ENCODE measurements around the gene CAMSAP2. TPM values are rescaled to one million over a fixed set of nuclear protein-coding genes. Genes with fewer than 3 reads are reported as not detected.

CAMSAP2 gene
- total RNA-seq, 1 experiment from 2014 or later, result 20.7 TPM

DNA sequence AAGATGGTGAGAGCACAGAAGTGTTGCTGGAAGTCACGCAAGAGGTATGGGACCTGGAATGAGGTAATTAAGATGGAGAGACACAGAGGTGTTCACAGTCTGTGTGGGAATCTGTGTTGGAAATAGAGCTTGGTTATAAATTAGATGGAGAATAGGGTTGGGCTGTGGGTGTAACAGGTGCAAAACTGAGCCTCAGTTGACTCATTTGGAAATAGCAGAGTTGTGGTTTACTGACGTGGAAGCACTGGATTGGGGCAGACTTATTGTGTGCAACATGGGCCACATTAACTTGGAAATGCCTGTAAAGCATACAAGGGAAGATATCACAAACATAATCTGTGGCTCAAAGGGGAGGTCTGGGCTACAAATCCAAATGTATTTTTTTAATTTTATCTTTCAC, 13.0 kb downstream of the CAMSAP2 start:
- no peak for ATAC-seq
- TF ChIP-seq MYBL2 (CRISPR knock-in tag; IDR thresholded peaks at IDR 0.05), result no peak
- no peak overlapping the region for H3K4me3 Mint-ChIP-seq
- no peaks in the 10 kb centered on the region for H3K27me3 Mint-ChIP-seq (ENCODE audit: low read depth)
- POLR2A ChIA-PET, result no interaction called here
- no peaks in the 10 kb centered on the region for H3K4me1 Mint-ChIP-seq
- H3K27ac Mint-ChIP-seq, result 0 out of 2 replicates have a peak overlapping the region, but pooled peaks have one; percentile 0
- CTCF ChIA-PET, result no interaction called here
- DNase-seq (ENCODE audit: low spot score), result no peak
- H3K9me3 Mint-ChIP-seq, result no peaks in the 10 kb centered on the region
- peaks cover 5% of the 10 kb centered on the region; the same call in 1 of the 2 replicates for H3K36me3 Mint-ChIP-seq

DNA sequence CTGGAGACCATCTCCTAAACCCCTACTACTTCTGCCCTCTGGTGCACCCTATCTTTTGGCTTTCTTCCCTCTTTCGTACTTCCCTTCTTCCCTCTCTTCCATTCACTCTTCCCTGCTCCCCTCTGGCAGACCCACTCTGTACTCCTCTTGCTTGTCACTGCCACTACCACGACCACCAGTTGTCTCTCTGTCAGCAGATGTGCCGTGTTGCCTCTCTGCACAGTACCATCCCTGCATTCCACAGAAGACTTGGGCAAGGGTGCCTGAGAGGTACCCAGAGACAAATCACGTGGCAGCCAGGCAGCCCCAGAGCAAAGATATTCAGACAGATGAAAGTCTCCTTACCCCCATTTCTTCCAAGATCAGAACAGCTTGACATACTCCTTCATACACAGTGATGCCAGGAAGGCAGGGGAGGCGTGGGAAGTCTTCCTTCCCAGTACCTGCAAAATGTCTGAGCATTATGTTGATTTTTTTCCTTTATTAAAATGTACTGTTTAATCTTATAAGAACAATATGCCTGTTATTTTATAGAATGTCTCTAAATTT, 15.0 kb downstream of the CAMSAP2 start:
- Mint-ChIP-seq H3K36me3 (peaks cover 5% of the 10 kb centered on the region; the same call in 1 of the 2 replicates), H3K27me3 (ENCODE audit: low read depth) (no peaks in the 10 kb centered on the region), H3K4me3 (no peak overlapping the region), H3K9me3 (no peaks in the 10 kb centered on the region), H3K27ac (peak overlapping the region; percentile 67; the same call in 1 of the 2 replicates), H3K4me1 (no peaks in the 10 kb centered on the region)
- CTCF ChIA-PET, result interaction anchor here (0.6 kb wide), 1 partner anchor 147 kb away, joined by 3 read pairs; no protein-coding TSS in a partner anchor
- no peak for DNase-seq (ENCODE audit: low spot score)
- POLR2A ChIA-PET, result interaction anchor here (0.6 to 1.4 kb wide), 6 partner anchors 18 to 759 kb away, joined by 3 to 8 read pairs (median 4); no protein-coding TSS in a partner anchor
- ATAC-seq, result no peak
- TF ChIP-seq ELF4 (CRISPR knock-in tag; IDR thresholded peaks at IDR 0.05; ENCODE audit: low read depth), result no peak
- no peak for TF ChIP-seq ESRRA (CRISPR knock-in tag; IDR thresholded peaks at IDR 0.05; ENCODE audit: borderline replicate concordance)
- TF ChIP-seq, protein P1, sequence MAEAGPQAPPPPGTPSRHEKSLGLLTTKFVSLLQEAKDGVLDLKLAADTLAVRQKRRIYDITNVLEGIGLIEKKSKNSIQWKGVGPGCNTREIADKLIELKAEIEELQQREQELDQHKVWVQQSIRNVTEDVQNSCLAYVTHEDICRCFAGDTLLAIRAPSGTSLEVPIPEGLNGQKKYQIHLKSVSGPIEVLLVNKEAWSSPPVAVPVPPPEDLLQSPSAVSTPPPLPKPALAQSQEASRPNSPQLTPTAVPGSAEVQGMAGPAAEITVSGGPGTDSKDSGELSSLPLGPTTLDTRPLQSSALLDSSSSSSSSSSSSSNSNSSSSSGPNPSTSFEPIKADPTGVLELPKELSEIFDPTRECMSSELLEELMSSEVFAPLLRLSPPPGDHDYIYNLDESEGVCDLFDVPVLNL (CRISPR knock-in tag; IDR thresholded peaks at IDR 0.05; ENCODE audit: borderline replicate concordance, low read depth), result no peak
- TF ChIP-seq, protein P2, sequence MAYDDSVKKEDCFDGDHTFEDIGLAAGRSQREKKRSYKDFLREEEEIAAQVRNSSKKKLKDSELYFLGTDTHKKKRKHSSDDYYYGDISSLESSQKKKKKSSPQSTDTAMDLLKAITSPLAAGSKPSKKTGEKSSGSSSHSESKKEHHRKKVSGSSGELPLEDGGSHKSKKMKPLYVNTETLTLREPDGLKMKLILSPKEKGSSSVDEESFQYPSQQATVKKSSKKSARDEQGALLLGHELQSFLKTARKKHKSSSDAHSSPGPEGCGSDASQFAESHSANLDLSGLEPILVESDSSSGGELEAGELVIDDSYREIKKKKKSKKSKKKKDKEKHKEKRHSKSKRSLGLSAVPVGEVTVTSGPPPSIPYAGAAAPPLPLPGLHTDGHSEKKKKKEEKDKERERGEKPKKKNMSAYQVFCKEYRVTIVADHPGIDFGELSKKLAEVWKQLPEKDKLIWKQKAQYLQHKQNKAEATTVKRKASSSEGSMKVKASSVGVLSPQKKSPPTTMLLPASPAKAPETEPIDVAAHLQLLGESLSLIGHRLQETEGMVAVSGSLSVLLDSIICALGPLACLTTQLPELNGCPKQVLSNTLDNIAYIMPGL (CRISPR knock-in tag; IDR thresholded peaks at IDR 0.05), result no peak
- TF ChIP-seq JUN (CRISPR knock-in tag; IDR thresholded peaks at IDR 0.05), result no peak
- TF ChIP-seq, protein P3, sequence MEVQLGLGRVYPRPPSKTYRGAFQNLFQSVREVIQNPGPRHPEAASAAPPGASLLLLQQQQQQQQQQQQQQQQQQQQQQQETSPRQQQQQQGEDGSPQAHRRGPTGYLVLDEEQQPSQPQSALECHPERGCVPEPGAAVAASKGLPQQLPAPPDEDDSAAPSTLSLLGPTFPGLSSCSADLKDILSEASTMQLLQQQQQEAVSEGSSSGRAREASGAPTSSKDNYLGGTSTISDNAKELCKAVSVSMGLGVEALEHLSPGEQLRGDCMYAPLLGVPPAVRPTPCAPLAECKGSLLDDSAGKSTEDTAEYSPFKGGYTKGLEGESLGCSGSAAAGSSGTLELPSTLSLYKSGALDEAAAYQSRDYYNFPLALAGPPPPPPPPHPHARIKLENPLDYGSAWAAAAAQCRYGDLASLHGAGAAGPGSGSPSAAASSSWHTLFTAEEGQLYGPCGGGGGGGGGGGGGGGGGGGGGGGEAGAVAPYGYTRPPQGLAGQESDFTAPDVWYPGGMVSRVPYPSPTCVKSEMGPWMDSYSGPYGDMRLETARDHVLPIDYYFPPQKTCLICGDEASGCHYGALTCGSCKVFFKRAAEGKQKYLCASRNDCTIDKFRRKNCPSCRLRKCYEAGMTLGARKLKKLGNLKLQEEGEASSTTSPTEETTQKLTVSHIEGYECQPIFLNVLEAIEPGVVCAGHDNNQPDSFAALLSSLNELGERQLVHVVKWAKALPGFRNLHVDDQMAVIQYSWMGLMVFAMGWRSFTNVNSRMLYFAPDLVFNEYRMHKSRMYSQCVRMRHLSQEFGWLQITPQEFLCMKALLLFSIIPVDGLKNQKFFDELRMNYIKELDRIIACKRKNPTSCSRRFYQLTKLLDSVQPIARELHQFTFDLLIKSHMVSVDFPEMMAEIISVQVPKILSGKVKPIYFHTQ (CRISPR knock-in tag; IDR thresholded peaks at IDR 0.05), result no peak
- TF ChIP-seq, protein P4, sequence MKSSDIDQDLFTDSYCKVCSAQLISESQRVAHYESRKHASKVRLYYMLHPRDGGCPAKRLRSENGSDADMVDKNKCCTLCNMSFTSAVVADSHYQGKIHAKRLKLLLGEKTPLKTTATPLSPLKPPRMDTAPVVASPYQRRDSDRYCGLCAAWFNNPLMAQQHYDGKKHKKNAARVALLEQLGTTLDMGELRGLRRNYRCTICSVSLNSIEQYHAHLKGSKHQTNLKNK (CRISPR knock-in tag; IDR thresholded peaks at IDR 0.05), result no peak
- no peak for TF ChIP-seq ZNF219 (CRISPR knock-in tag; IDR thresholded peaks at IDR 0.05; ENCODE audit: borderline replicate concordance)

DNA sequence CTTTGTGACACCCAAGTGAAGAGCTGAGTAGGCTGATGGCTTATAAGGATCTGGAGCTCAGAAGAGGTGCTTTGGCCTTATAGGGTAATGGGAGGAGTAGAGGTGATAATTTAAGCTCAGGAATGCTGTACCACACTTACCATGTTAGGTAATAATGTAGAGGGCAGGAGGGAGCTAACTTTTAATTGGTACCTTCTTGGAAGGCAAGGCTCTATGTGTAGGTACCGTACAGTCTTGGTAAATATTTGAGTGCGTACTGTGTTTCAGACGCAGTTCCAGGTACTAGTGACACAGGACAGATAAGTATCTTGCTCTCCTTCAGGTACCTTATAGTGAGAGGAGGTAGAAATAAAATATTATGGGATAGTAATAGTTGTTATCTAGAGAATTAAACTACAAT, 16.8 kb downstream of the CAMSAP2 start:
- no peak overlapping the region for H3K4me3 Mint-ChIP-seq
- no peaks in the 10 kb centered on the region for H3K27me3 Mint-ChIP-seq (ENCODE audit: low read depth)
- no peaks in the 10 kb centered on the region for H3K9me3 Mint-ChIP-seq
- ATAC-seq (peak; percentile 47; the same call in 1 of the 2 replicates), DNase-seq (ENCODE audit: low spot score) (no peak)
- POLR2A ChIA-PET, result no interaction called here
- CTCF ChIA-PET, result interaction anchor here (1.0 kb wide), 1 partner anchor 82 kb away, joined by 3 read pairs; no protein-coding TSS in a partner anchor
- H3K36me3 Mint-ChIP-seq, result peaks cover 5% of the 10 kb centered on the region; the same call in 1 of the 2 replicates
- H3K27ac Mint-ChIP-seq, result no peak overlapping the region; the same call in 1 of the 2 replicates
- no peak for TF ChIP-seq MYBL2 (CRISPR knock-in tag; IDR thresholded peaks at IDR 0.05)
- TF ChIP-seq JUN (CRISPR knock-in tag; IDR thresholded peaks at IDR 0.05), result no peak
- TF ChIP-seq, protein P2 (CRISPR knock-in tag; IDR thresholded peaks at IDR 0.05), result no peak
- no peak for TF ChIP-seq CREM (CRISPR knock-in tag; IDR thresholded peaks at IDR 0.05)
- no peak for TF ChIP-seq NR1H2 (CRISPR knock-in tag; IDR thresholded peaks at IDR 0.05)
- TF ChIP-seq ATF1 (CRISPR knock-in tag; IDR thresholded peaks at IDR 0.05), result no peak
- no peak for TF ChIP-seq NR3C1 (CRISPR knock-in tag; conservative IDR thresholded peaks at IDR 0.05; ENCODE audit: low read depth)
- TF ChIP-seq NR2C2 (CRISPR knock-in tag; IDR thresholded peaks at IDR 0.05), result no peak
- TF ChIP-seq NFATC4 (CRISPR knock-in tag; IDR thresholded peaks at IDR 0.05), result no peak
- no peak for TF ChIP-seq ELF4 (CRISPR knock-in tag; IDR thresholded peaks at IDR 0.05; ENCODE audit: low read depth)
- TF ChIP-seq ZNF121 (CRISPR knock-in tag; IDR thresholded peaks at IDR 0.05), result no peak
- TF ChIP-seq FOXP1 (CRISPR knock-in tag; IDR thresholded peaks at IDR 0.05; ENCODE audit: borderline replicate concordance), result no peak
- TF ChIP-seq ESRRA (CRISPR knock-in tag; IDR thresholded peaks at IDR 0.05; ENCODE audit: borderline replicate concordance), result no peak
- TF ChIP-seq, protein P5, sequence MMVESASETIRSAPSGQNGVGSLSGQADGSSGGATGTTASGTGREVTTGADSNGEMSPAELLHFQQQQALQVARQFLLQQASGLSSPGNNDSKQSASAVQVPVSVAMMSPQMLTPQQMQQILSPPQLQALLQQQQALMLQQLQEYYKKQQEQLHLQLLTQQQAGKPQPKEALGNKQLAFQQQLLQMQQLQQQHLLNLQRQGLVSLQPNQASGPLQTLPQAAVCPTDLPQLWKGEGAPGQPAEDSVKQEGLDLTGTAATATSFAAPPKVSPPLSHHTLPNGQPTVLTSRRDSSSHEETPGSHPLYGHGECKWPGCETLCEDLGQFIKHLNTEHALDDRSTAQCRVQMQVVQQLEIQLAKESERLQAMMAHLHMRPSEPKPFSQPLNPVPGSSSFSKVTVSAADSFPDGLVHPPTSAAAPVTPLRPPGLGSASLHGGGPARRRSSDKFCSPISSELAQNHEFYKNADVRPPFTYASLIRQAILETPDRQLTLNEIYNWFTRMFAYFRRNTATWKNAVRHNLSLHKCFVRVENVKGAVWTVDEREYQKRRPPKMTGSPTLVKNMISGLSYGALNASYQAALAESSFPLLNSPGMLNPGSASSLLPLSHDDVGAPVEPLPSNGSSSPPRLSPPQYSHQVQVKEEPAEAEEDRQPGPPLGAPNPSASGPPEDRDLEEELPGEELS (CRISPR knock-in tag; IDR thresholded peaks at IDR 0.05), result no peak
- H3K4me1 Mint-ChIP-seq, result peaks cover 8% of the 10 kb centered on the region
